HepG2 (cell line): ENCODE measurements around the gene SIK3. TPM values are rescaled to one million over a fixed set of nuclear protein-coding genes. Genes with fewer than 3 reads are reported as not detected.

Experiments used
- TCF12 ChIP-seq, 2 experiments: fragments of 450-650 bp in 1 of 2; sonication (generic) in 1 of 2; formaldehyde crosslinking in 1 of 2; IDR thresholded peaks; 2 replicates each; pipeline versions ENCODE4 v1.6.1 to v1.8.0; 2017 to 2022; ENCODE audit warnings: antibody characterized with exemption in 1 of 2, mild to moderate bottlenecking in 1 of 2, missing genetic modification reagents in 1 of 2, moderate library complexity in 1 of 2
- ZNF781 ChIP-seq: sonication (generic); formaldehyde crosslinking; IDR thresholded peaks from 2 replicates; pipeline ENCODE4 v1.5.1; 2020; ENCODE audit warnings: borderline replicate concordance, mild to moderate bottlenecking, missing genetic modification reagents; ENCODE audit errors: not compliant biosample characterization
- polyA plus RNA-seq, 8 experiments: library from polyadenylated mRNA; depleted of rRNA in 3 of 8; stranded (reverse) in 7 of 8; unstranded in 1 of 8; fragments of >200 nt; fragmentation: Illumina TruSeq in 4 of 8; extraction: Trizol in 4 of 8; gene quantifications; 2 replicates each; pipeline versions ENCODE4 v1.2.1 to v1.2.3, GENCODE V29; 2011 to 2016; ENCODE audit warnings: low read depth in 4 of 8, missing spikeins in 1 of 8, mixed read lengths in 1 of 8; ENCODE audit not compliant: insufficient read depth in 1 of 8
- total RNA-seq, 5 experiments: library from RNA; depleted of rRNA; stranded (reverse); fragments of >200 nt; fragmentation: Illumina TruSeq; extraction: Trizol; gene quantifications; 2 replicates each; pipeline ENCODE4 v1.2.3, GENCODE V29; 2016; ENCODE audit warnings: low read depth in 1 of 5
- TF ChIP-seq, protein P1 (sequence below): sonication (generic); formaldehyde crosslinking; IDR thresholded peaks from 2 replicates; pipeline ENCODE4 v1.4.0; 2020; ENCODE audit warnings: missing genetic modification reagents, borderline replicate concordance
- TF ChIP-seq, protein P2 (sequence below): sonication (generic); formaldehyde crosslinking; IDR thresholded peaks from 2 replicates; pipeline ENCODE4 v1.4.0; 2020; ENCODE audit warnings: missing genetic modification reagents
- TF ChIP-seq, protein P3 (sequence below): sonication (generic); formaldehyde crosslinking; IDR thresholded peaks from 2 replicates; pipeline ENCODE4 v1.5.1; 2020; ENCODE audit warnings: mild to moderate bottlenecking, missing genetic modification reagents
- TF ChIP-seq, protein P4 (sequence below): IDR thresholded peaks from 2 replicates; pipeline ENCODE4 v1.6.1; 2016; ENCODE audit warnings: missing genetic modification reagents, missing compliant biosample characterization
- TF ChIP-seq, protein P5 (sequence below): sonication (generic); formaldehyde crosslinking; IDR thresholded peaks from 2 replicates; pipeline ENCODE4 v1.4.0; 2020; ENCODE audit warnings: mild to moderate bottlenecking, missing genetic modification reagents

SIK3 gene
- total and polyA plus RNA-seq, 2 of the 13 experiments (the other 11 are each of a cell fraction or from before 2014, with no cell fraction given): 5.7 to 9.8 TPM

DNA sequence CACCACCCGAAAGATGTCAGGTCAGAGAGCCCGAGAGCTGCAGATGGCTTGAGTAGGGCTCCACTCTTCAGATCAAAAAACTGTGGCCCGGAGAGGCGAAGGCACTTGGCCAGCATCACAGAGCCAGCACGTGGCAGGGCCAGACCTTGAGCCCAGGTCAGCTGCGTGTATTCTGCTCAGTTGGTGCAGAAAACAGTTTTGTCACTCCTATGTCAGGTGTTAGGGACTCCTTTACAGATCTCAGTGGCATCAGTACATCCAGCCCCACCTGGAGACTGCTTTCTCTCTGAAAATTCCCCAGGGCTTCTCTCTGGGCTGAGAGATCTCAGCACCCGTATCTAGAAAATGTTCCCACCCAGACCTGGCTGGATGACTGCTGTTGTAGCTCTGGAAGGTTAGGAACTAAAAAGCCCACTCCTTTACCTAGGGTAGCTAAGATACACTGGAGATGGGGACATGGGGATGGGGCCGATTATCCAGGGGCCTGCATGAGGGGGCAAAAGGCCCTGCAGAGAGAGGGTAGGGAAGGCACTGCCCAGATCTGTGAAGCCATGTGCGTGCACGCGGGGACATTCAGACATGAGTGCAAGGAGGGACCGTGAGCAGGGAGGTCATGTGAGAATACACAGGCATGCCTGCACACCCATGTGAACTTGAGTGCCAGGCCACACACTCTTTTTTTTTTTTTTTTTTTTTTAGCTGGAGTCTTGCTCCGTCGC lies 264.3 kb downstream of the SIK3 start (continued):
- TF ChIP-seq, protein P1, sequence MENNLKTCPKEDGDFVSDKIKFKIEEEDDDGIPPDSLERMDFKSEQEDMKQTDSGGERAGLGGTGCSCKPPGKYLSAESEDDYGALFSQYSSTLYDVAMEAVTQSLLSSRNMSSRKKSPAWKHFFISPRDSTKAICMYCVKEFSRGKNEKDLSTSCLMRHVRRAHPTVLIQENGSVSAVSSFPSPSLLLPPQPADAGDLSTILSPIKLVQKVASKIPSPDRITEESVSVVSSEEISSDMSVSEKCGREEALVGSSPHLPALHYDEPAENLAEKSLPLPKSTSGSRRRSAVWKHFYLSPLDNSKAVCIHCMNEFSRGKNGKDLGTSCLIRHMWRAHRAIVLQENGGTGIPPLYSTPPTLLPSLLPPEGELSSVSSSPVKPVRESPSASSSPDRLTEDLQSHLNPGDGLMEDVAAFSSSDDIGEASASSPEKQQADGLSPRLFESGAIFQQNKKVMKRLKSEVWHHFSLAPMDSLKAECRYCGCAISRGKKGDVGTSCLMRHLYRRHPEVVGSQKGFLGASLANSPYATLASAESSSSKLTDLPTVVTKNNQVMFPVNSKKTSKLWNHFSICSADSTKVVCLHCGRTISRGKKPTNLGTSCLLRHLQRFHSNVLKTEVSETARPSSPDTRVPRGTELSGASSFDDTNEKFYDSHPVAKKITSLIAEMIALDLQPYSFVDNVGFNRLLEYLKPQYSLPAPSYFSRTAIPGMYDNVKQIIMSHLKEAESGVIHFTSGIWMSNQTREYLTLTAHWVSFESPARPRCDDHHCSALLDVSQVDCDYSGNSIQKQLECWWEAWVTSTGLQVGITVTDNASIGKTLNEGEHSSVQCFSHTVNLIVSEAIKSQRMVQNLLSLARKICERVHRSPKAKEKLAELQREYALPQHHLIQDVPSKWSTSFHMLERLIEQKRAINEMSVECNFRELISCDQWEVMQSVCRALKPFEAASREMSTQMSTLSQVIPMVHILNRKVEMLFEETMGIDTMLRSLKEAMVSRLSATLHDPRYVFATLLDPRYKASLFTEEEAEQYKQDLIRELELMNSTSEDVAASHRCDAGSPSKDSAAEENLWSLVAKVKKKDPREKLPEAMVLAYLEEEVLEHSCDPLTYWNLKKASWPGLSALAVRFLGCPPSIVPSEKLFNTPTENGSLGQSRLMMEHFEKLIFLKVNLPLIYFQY (CRISPR knock-in tag): peak; percentile 88
- TF ChIP-seq, protein P2, sequence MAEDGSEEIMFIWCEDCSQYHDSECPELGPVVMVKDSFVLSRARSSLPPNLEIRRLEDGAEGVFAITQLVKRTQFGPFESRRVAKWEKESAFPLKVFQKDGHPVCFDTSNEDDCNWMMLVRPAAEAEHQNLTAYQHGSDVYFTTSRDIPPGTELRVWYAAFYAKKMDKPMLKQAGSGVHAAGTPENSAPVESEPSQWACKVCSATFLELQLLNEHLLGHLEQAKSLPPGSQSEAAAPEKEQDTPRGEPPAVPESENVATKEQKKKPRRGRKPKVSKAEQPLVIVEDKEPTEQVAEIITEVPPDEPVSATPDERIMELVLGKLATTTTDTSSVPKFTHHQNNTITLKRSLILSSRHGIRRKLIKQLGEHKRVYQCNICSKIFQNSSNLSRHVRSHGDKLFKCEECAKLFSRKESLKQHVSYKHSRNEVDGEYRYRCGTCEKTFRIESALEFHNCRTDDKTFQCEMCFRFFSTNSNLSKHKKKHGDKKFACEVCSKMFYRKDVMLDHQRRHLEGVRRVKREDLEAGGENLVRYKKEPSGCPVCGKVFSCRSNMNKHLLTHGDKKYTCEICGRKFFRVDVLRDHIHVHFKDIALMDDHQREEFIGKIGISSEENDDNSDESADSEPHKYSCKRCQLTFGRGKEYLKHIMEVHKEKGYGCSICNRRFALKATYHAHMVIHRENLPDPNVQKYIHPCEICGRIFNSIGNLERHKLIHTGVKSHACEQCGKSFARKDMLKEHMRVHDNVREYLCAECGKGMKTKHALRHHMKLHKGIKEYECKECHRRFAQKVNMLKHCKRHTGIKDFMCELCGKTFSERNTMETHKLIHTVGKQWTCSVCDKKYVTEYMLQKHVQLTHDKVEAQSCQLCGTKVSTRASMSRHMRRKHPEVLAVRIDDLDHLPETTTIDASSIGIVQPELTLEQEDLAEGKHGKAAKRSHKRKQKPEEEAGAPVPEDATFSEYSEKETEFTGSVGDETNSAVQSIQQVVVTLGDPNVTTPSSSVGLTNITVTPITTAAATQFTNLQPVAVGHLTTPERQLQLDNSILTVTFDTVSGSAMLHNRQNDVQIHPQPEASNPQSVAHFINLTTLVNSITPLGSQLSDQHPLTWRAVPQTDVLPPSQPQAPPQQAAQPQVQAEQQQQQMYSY (CRISPR knock-in tag): no peak
- TF ChIP-seq TCF12 (IDR thresholded peaks at IDR 0.05) (no peak), TCF12 (CRISPR knock-in tag; IDR thresholded peaks at IDR 0.05) (peak; percentile 30; the same call in 1 of the 2 replicates), ZNF781 (peak; percentile 43)
- TF ChIP-seq, protein P3, sequence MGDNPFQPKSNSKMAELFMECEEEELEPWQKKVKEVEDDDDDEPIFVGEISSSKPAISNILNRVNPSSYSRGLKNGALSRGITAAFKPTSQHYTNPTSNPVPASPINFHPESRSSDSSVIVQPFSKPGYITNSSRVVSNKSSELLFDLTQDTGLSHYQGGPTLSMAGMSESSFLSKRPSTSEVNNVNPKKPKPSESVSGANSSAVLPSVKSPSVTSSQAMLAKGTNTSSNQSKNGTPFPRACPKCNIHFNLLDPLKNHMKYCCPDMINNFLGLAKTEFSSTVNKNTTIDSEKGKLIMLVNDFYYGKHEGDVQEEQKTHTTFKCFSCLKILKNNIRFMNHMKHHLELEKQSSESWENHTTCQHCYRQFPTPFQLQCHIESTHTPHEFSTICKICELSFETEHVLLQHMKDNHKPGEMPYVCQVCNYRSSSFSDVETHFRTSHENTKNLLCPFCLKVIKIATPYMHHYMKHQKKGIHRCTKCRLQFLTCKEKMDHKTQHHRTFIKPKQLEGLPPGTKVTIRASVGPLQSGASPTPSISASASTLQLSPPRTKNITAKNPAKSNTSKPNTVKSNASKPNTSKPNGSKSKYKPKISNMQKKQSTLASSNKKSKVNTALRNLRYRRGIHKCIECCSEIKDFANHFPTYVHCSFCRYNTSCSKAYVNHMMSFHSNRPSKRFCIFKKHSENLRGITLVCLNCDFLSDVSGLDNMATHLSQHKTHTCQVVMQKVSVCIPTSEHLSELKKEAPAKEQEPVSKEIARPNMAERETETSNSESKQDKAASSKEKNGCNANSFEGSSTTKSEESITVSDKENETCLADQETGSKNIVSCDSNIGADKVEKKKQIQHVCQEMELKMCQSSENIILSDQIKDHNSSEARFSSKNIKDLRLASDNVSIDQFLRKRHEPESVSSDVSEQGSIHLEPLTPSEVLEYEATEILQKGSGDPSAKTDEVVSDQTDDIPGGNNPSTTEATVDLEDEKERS (CRISPR knock-in tag): peak; percentile 77; the same call in 1 of the 2 replicates
- TF ChIP-seq, protein P4, sequence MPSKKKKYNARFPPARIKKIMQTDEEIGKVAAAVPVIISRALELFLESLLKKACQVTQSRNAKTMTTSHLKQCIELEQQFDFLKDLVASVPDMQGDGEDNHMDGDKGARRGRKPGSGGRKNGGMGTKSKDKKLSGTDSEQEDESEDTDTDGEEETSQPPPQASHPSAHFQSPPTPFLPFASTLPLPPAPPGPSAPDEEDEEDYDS (CRISPR knock-in tag): peak; percentile 52; the same call in 1 of the 2 replicates
- TF ChIP-seq, protein P5, sequence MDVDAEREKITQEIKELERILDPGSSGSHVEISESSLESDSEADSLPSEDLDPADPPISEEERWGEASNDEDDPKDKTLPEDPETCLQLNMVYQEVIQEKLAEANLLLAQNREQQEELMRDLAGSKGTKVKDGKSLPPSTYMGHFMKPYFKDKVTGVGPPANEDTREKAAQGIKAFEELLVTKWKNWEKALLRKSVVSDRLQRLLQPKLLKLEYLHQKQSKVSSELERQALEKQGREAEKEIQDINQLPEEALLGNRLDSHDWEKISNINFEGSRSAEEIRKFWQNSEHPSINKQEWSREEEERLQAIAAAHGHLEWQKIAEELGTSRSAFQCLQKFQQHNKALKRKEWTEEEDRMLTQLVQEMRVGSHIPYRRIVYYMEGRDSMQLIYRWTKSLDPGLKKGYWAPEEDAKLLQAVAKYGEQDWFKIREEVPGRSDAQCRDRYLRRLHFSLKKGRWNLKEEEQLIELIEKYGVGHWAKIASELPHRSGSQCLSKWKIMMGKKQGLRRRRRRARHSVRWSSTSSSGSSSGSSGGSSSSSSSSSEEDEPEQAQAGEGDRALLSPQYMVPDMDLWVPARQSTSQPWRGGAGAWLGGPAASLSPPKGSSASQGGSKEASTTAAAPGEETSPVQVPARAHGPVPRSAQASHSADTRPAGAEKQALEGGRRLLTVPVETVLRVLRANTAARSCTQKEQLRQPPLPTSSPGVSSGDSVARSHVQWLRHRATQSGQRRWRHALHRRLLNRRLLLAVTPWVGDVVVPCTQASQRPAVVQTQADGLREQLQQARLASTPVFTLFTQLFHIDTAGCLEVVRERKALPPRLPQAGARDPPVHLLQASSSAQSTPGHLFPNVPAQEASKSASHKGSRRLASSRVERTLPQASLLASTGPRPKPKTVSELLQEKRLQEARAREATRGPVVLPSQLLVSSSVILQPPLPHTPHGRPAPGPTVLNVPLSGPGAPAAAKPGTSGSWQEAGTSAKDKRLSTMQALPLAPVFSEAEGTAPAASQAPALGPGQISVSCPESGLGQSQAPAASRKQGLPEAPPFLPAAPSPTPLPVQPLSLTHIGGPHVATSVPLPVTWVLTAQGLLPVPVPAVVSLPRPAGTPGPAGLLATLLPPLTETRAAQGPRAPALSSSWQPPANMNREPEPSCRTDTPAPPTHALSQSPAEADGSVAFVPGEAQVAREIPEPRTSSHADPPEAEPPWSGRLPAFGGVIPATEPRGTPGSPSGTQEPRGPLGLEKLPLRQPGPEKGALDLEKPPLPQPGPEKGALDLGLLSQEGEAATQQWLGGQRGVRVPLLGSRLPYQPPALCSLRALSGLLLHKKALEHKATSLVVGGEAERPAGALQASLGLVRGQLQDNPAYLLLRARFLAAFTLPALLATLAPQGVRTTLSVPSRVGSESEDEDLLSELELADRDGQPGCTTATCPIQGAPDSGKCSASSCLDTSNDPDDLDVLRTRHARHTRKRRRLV (CRISPR knock-in tag): no peak
